Fibroblast of skin of left biceps (primary cell): Measurements from ENCODE around the gene FAM83C.

Experiments used
- DNase-seq, 2 experiments: peaks; one replicate each; pipeline ENCODE4 v3.0.0-alpha.2; 2013; ENCODE audit warnings: low read depth in 2 of 2

Gene FAM83C

DNA sequence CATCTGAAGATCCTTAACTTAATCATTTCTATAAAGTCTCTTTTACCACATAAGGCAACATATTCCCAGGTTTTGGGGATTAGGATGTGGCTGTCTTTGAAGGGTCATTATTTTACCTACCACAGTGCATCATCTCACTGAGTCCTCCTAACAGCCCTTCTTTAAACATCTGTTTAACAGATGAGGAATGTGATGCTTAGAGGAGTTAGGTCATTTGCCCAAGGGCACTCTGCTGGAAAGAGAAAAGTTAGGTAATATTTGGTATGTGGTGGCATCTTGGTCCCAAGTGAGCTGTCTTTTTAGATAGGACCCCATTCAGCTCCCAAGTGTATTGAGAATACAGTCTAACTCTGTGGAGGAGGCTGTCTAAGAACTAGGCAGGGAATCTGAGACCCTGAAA lies 54.7 kb downstream of the FAM83C start:
- DNase-seq: no peak

DNA sequence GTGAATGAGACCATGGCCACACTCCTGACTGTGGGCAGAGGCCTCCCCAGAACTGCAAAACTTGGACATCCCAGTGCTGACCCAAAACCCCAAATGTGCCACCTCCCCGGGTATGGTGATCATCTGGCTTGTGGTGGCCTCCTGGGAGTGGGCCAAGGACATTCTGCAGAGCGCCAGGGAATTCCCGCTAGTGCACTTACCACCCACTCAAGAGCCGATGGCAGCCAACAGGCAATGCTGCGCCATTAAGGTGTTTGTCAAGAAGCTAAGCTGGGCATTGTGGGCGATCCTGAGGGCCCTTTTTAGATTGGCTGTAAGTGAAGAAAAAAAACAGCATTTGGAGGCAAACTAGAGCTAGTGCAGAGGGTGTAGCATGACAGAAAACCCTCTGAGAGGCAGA lies 56.3 kb downstream of the FAM83C start:
- DNase-seq: no peak
